ENCODE results near the gene C9orf85. TPM values are rescaled to one million over a fixed set of nuclear protein-coding genes. Genes with fewer than 3 reads are reported as not detected.
"Not testable (repeated sequence)": the region's sequence is repeated elsewhere in the genome, so short reads cannot be mapped to it uniquely, and the experiment has no call there.

The C9orf85 gene
- total RNA-seq, 1 donor from 2014 or later, result 8.3 TPM

DNA sequence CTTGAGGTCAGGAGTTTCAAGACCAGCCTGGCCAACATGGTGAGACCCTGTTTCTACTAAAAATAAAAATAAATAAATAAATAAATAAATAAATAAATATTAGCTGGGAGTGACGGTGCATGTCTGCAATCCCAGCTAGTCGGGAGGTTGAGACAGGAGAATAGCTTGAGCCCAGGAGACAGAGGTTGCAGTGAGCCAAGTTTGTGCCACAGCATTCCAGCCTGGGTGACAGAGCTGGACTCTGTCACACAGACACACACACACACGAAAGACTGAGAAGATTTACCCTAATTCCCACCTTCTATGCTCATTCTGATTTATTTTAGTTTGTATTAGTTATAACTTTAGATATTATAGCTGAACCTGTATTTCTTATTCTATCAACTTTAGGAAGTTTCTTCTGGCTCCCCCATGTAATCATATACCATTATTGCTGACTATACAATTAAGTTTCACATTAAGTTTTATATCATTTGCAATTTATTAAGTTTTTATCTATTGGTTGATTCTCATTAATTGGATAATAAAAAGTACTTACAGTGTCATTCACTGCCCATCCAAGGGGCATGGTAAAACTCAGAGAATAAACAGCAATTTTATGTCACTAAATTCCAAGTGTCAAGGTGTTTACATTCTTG is 21.3 kb upstream of the C9orf85 start:
- intact Hi-C loops (cut with micrococcal nuclease), result loop anchor here (2.0 to 10.0 kb wide), 2 partner anchors 15 to 1265 kb away; partner anchors contain the start of gene ANXA1
- H3K27ac Mint-ChIP-seq, result no peak overlapping the region
- no peaks in the 10 kb centered on the region for H3K27me3 Mint-ChIP-seq (ENCODE audit: low read depth)
- no peak overlapping the region for H3K4me3 Mint-ChIP-seq (ENCODE audit: low read depth)
- no peak for DNase-seq (ENCODE audit: low spot score)
- H3K9me3 Mint-ChIP-seq, result no peaks in the 10 kb centered on the region
- H3K4me1 Mint-ChIP-seq (ENCODE audit: low read depth), result peaks cover 47% of the 10 kb centered on the region
- peaks cover 41% of the 10 kb centered on the region for H3K36me3 Mint-ChIP-seq (ENCODE audit: low read depth)

DNA sequence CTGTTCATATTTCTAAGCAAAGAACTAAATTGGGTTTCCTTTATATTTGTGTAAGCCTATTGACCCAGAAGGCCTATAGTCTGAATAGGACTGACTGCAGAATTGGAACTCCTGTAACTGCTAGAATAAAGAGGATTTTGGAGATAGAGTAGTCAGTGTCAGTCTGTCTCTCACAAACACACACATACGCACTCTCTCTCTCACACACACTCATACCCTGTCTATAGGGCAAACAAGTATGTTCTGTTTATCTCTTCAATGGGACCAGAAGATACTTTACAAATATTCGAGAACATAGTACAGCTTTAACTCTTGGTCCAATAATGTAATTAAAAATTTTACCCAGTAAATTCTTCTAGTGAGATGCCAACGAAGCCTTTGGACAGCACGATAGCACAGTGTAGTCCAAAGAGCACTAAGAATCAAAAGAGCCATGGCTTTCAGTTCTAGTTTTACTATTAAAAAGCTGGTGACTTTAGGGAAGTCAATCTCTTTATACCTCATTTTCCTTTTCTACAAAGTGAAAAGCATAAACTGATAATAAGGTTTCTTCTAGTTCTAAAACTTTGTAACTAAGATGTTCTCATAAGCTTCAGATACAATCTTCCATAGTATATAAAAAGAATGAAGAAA is 19.8 kb upstream of the C9orf85 start:
- H3K27ac Mint-ChIP-seq, result no peak overlapping the region
- H3K36me3 Mint-ChIP-seq (ENCODE audit: low read depth), result peaks cover 32% of the 10 kb centered on the region
- intact Hi-C loops (cut with micrococcal nuclease), result loop anchor here (2.0 to 10.0 kb wide), 2 partner anchors 17 to 1263 kb away; partner anchors contain the start of gene ANXA1
- DNase-seq (ENCODE audit: low spot score), result no peak
- H3K9me3 Mint-ChIP-seq, result no peaks in the 10 kb centered on the region
- H3K4me1 Mint-ChIP-seq (ENCODE audit: low read depth), result peaks cover 51% of the 10 kb centered on the region
- H3K4me3 Mint-ChIP-seq (ENCODE audit: low read depth), result no peak overlapping the region
- no peaks in the 10 kb centered on the region for H3K27me3 Mint-ChIP-seq (ENCODE audit: low read depth)

DNA sequence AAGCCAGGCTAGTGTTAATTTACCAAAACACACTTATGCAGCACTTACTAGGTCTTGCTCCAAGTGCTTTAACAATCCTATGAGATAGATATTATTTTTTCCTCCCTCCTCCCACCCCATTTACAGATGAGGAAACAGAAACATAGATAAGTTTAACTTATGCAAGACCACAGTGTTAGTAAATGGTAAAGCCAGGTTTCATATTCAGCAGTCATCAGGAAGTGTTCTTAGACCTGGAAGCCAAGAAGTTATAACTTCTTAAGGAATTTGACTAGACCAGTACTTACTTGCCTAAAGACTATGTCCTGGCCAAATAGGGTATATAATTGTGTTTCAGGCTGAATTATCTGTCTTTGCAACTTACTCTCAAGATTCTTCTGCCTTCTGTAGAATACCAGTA is 16.3 kb upstream of the C9orf85 start:
- intact Hi-C loops (cut with micrococcal nuclease), result loop anchor here (1.0 to 10.0 kb wide), 5 partner anchors 8 to 1483 kb away; partner anchors contain the start of genes ANXA1 and KLF9
- H3K4me1 Mint-ChIP-seq (ENCODE audit: low read depth), result peaks cover 64% of the 10 kb centered on the region
- peak overlapping the region; percentile 36 for H3K4me3 Mint-ChIP-seq (ENCODE audit: low read depth)
- peak overlapping the region; percentile 53 for H3K27ac Mint-ChIP-seq
- DNase-seq (ENCODE audit: low spot score), result no peak
- H3K27me3 Mint-ChIP-seq (ENCODE audit: low read depth), result no peaks in the 10 kb centered on the region
- H3K9me3 Mint-ChIP-seq, result no peaks in the 10 kb centered on the region
- H3K36me3 Mint-ChIP-seq (ENCODE audit: low read depth), result peaks cover 31% of the 10 kb centered on the region

DNA sequence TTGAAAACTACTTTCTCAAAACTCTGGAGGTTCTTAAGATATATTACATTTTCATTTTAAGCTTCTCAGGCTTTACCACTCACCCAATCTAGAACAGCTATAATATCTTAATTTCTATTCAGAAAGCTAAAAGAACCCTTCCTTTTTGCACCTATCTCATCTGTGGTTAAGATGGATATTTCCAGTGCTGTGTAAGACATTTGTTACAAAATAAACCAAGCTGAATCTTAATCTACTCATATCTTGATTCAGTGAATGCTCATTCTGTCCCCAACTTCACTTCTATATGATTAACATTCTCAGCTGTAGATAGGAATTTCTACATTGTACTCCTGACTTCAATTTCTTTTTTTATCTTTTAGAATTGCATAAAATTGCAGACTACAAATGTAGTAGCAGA is 15.5 kb upstream of the C9orf85 start:
- peaks cover 67% of the 10 kb centered on the region for H3K4me1 Mint-ChIP-seq (ENCODE audit: low read depth)
- no peak for DNase-seq (ENCODE audit: low spot score)
- peak overlapping the region; percentile 50 for H3K27ac Mint-ChIP-seq
- peak overlapping the region; percentile 38 for H3K4me3 Mint-ChIP-seq (ENCODE audit: low read depth)
- intact Hi-C loops (cut with micrococcal nuclease), result loop anchor here (1.0 to 10.0 kb wide), 7 partner anchors 9 to 1484 kb away; partner anchors contain the start of genes ABHD17B, ANXA1, C9orf85 and KLF9
- no peaks in the 10 kb centered on the region for H3K9me3 Mint-ChIP-seq
- peaks cover 31% of the 10 kb centered on the region for H3K36me3 Mint-ChIP-seq (ENCODE audit: low read depth)
- no peaks in the 10 kb centered on the region for H3K27me3 Mint-ChIP-seq (ENCODE audit: low read depth)

DNA sequence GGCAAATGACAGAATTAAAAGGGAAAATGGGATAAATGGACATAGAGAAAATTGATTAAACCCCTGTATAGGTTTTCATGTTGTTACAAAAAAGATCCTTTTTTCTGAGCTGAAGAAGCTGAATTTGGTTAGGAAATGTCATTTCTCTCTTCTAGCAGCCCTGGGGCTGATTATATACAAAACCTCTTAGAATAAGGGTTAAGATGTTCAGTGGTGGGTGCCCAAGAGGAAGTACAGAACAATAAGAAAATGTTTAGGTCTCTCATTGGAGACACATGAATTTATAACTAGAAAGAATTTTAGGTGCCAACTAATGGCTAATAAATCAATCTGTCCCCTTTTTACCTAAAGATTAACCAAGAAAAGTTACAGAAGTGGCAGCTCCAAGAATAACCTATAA is 14.7 kb upstream of the C9orf85 start:
- DNase-seq (ENCODE audit: low spot score), result no peak
- no peaks in the 10 kb centered on the region for H3K9me3 Mint-ChIP-seq
- H3K4me1 Mint-ChIP-seq (ENCODE audit: low read depth), result peaks cover 68% of the 10 kb centered on the region
- H3K36me3 Mint-ChIP-seq (ENCODE audit: low read depth), result peaks cover 30% of the 10 kb centered on the region
- intact Hi-C loops (cut with micrococcal nuclease), result loop anchor here (1.0 to 10.0 kb wide), 6 partner anchors 15 to 1484 kb away; partner anchors contain the start of genes ABHD17B, ANXA1, C9orf85 and KLF9
- H3K27ac Mint-ChIP-seq, result no peak overlapping the region
- H3K27me3 Mint-ChIP-seq (ENCODE audit: low read depth), result no peaks in the 10 kb centered on the region
- peak overlapping the region; percentile 55 for H3K4me3 Mint-ChIP-seq (ENCODE audit: low read depth)

DNA sequence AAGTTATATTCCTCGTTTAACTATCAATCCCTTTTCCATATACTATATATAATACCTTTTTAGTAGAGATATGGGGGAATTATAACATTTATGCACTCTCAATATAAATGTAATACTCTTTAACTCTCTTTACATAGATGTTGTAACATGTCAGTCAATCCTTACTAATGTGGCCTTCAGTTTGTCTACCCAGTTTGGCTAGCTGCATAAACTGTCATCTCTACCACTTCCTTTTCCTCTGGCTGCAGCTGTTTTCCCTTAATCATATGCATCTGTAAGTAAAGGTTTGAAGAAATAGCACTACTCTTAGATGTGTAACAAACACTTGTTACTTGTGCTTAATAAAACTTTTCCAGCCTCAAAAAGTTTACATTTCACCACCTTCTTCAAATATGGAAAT is 13.9 kb upstream of the C9orf85 start:
- Mint-ChIP-seq H3K27ac (peak overlapping the region; percentile 38), H3K4me1 (ENCODE audit: low read depth) (peaks cover 76% of the 10 kb centered on the region), H3K4me3 (ENCODE audit: low read depth) (peak overlapping the region; percentile 2), H3K27me3 (ENCODE audit: low read depth) (no peaks in the 10 kb centered on the region), H3K9me3 (no peaks in the 10 kb centered on the region), H3K36me3 (ENCODE audit: low read depth) (peaks cover 30% of the 10 kb centered on the region)
- no peak for DNase-seq (ENCODE audit: low spot score)
- intact Hi-C loops (cut with micrococcal nuclease), result loop anchor here (2.0 to 10.0 kb wide), 5 partner anchors 39 to 1485 kb away; partner anchors contain the start of genes ANXA1 and KLF9

DNA sequence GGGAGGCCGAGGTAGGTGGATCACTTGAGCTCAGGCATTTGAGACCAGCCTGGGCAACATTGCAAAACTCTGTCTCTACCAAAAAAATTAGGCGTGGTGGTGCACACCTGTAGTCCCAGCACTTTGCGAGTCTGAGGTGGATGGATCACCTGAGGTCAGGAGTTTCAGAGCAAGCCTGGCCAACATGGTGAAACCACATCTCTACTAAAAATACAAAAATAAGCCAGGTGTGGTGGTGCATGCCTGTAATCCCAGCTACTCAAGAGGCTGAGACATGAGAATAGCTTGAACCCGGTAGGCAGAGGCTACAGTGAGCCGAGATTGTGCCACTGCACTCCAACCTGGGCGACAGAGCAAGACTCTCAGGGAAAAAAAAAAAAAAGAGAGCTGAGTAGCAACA is 12.7 kb upstream of the C9orf85 start:
- Mint-ChIP-seq H3K36me3 (ENCODE audit: low read depth) (peaks cover 20% of the 10 kb centered on the region), H3K27ac (peak overlapping the region; percentile 65), H3K4me1 (ENCODE audit: low read depth) (peaks cover 76% of the 10 kb centered on the region)
- DNase-seq (ENCODE audit: low spot score); H3K4me3 Mint-ChIP-seq (ENCODE audit: low read depth); H3K9me3 Mint-ChIP-seq; H3K27me3 Mint-ChIP-seq (ENCODE audit: low read depth): not testable (repeated sequence)
- intact Hi-C loops (cut with micrococcal nuclease), result loop anchor here (5.0 to 10.0 kb wide), 4 partner anchors 76 to 1486 kb away; partner anchors contain the start of genes ANXA1 and KLF9

DNA sequence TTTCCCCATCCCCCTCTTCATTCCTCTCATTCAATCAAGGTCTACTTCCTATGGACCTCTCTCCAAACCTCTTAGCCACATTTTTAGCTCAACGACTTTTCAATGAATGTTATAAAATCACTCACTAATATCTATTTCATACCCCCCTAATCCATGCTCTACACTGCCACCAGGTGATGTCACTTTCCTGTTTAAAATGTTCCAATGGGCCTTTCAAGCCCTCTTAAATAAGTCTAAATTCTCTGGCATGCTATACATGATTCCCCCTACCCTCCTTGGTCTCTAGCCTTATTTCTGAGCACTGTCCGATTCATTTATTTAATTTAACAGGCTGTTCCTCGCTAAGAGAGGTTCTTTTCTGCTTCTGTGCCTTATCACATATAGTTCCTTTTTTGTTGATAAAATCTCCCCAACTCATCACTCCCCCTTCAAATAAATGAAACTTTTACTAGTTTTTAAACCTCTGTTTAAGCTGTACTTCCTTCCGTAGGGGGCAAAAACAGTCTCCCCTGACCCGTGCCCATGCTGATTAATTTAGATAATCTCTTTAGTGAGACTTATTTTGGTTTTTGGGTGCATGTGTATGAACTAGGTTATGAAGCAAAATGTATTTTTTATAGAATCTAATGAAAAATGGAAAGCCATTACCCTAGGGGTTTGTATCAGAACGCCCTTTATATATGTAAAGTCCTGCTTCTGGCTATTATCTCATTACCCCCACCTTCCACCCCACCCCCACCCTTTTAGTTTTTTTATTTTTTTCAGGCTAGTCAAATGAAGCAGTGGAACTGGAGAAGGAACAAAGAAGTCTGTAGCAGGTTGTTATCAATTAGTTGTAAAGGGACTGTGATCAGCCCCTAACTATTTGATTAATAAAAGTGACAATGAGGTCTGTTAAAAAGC is 9.5 kb upstream of the C9orf85 start:
- peaks cover 31% of the 10 kb centered on the region for H3K36me3 Mint-ChIP-seq (ENCODE audit: low read depth)
- intact Hi-C loops (cut with micrococcal nuclease), result no loop called here
- DNase-seq (ENCODE audit: low spot score), result no peak
- no peaks in the 10 kb centered on the region for H3K9me3 Mint-ChIP-seq
- peak overlapping the region; percentile 22 for H3K27ac Mint-ChIP-seq
- no peaks in the 10 kb centered on the region for H3K27me3 Mint-ChIP-seq (ENCODE audit: low read depth)
- peak overlapping the region; percentile 37 for H3K4me3 Mint-ChIP-seq (ENCODE audit: low read depth)
- H3K4me1 Mint-ChIP-seq (ENCODE audit: low read depth), result peaks cover 69% of the 10 kb centered on the region

DNA sequence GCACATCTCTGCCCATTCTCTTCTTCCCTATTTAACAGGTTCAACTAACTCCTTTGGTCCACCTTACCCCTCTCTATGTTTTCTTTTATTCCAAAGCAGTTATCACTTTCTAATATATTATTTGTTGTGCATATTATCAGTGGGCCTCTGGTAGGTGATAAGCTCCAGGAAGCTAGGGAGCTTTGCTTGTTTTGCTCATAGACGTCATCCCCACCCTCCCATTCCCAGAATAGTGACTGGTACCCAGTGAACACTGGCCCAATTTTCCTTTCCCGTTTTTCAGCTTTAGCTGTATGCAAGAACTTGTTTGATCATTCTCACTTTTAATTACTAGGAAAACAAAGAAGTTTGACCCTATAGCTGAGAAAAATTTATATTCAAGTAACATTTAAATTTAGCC is 7.4 kb upstream of the C9orf85 start:
- DNase-seq (ENCODE audit: low spot score), result no peak
- no peaks in the 10 kb centered on the region for H3K27me3 Mint-ChIP-seq (ENCODE audit: low read depth)
- peaks cover 64% of the 10 kb centered on the region for H3K4me1 Mint-ChIP-seq (ENCODE audit: low read depth)
- no peaks in the 10 kb centered on the region for H3K9me3 Mint-ChIP-seq
- peaks cover 30% of the 10 kb centered on the region for H3K36me3 Mint-ChIP-seq (ENCODE audit: low read depth)
- H3K4me3 Mint-ChIP-seq (ENCODE audit: low read depth), result no peak overlapping the region
- intact Hi-C loops (cut with micrococcal nuclease), result no loop called here
- no peak overlapping the region for H3K27ac Mint-ChIP-seq

DNA sequence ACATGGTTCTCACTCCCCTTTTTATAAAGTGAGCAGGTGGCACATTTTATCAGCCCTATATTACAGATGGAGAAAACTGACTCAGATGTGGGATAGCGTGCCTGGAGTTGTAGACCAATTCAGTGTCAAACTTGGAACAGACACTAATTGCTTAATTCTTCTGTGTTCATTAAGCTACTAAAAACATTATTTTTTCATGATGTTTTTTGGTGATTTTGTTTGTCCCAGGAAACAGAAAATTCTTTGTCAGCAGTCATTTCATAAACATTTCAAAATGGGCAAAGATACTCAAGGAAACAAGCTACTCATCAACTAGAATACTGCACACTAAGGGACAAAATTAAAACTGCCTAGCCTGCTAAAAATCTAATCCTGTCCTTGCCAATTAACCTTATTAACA is 2.6 kb upstream of the C9orf85 start:
- intact Hi-C loops (cut with micrococcal nuclease), result no loop called here
- no peak overlapping the region for H3K27ac Mint-ChIP-seq

DNA sequence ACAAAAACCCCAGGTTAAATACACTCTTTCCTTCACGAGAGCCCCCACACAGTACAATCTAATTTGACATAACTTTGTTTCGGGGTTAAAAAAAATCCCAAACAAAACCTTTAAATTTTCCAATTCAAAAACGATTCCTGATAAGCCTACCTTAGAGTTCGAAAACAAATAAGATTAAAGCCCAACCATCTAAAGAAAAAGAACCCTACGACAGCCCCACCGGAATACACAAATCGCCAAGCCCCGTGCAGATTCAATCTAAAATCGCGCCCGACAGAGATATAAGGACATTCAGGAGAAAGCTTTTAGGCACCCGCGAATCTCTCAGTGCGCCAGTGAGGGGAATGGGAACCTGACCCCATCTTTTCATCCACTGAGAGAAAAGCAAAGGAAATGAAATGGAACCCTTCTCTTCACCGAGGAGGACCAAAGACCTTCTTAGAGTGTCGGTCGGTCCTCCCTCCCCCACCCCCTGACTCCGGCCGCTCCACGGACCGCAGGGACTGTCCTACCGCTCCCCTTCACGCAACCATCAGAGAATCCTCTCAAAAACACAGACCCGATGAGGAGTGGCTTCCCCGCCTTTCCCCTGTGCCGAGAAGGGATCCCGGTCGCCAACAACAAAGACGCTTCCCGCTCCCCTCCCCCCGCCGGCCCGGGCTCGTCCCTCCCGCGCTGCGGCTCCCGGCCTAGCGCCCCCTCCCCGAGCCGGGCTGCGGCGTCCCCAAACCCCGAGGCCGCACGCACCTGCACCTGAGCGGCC is 1.4 kb upstream of the C9orf85 start:
- intact Hi-C loops (cut with micrococcal nuclease), result loop anchor here (1.0 to 5.0 kb wide), 3 partner anchors 57 to 617 kb away; partner anchors contain the start of gene CEMIP2
- Mint-ChIP-seq H3K4me3 (ENCODE audit: low read depth) (peak overlapping the region; percentile 100), H3K4me1 (ENCODE audit: low read depth) (peaks cover 41% of the 10 kb centered on the region), H3K27ac (peak overlapping the region; percentile 87), H3K36me3 (ENCODE audit: low read depth) (peaks cover 28% of the 10 kb centered on the region), H3K27me3 (ENCODE audit: low read depth) (no peaks in the 10 kb centered on the region), H3K9me3 (no peaks in the 10 kb centered on the region)
- peak; percentile 38 for DNase-seq (ENCODE audit: low spot score)

More for the DNA sequence above, 2.6 kb upstream of the C9orf85 start:
- Mint-ChIP-seq H3K9me3 (no peaks in the 10 kb centered on the region), H3K36me3 (ENCODE audit: low read depth) (peaks cover 36% of the 10 kb centered on the region), H3K27me3 (ENCODE audit: low read depth) (no peaks in the 10 kb centered on the region), H3K4me3 (ENCODE audit: low read depth) (peak overlapping the region; percentile 100), H3K4me1 (ENCODE audit: low read depth) (peaks cover 46% of the 10 kb centered on the region)
- no peak for DNase-seq (ENCODE audit: low spot score)

DNA sequence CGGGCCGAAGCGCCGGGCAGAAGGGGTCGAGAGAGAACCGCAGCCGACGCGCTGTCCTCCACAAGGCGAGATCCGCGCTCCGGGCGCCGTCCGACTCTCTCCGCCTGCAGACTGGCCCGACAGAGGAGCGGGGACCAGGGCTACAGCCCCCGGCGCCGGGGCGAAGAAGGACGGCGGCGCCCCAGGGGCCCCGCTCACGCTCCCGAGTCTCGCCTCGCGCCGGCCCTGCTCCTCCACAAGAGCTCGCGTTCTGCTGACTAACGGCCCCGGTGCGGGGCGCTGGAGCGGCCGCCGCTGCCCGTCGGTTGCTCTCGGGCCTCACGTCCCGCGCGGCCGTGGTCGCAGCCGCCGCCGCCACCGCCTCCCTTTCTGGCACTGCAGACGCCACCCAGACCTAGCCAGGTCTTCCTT is 784 bp upstream of the C9orf85 start:
- Mint-ChIP-seq H3K36me3 (ENCODE audit: low read depth) (peaks cover 24% of the 10 kb centered on the region), H3K9me3 (no peaks in the 10 kb centered on the region)

More for the DNA sequence above, 784 bp upstream of the C9orf85 start:
- peaks cover 40% of the 10 kb centered on the region for H3K4me1 Mint-ChIP-seq (ENCODE audit: low read depth)
- no peak for DNase-seq (ENCODE audit: low spot score)
- no peaks in the 10 kb centered on the region for H3K27me3 Mint-ChIP-seq (ENCODE audit: low read depth)
- H3K4me3 Mint-ChIP-seq (ENCODE audit: low read depth), result peak overlapping the region; percentile 100
- intact Hi-C loops (cut with micrococcal nuclease), result loop anchor here (1.0 to 5.0 kb wide), 7 partner anchors 14 to 617 kb away; partner anchors contain the start of genes CEMIP2 and ZFAND5
- H3K27ac Mint-ChIP-seq, result peak overlapping the region; percentile 99
